Ovary (tissue), 3 donors: ENCODE measurements around the gene CRISP2.

Experiments used
- EP300 ChIP-seq: sonication (generic); formaldehyde crosslinking; IDR thresholded peaks from one replicate; pipeline ENCODE4 v1.6.1; 2017; ENCODE audit warnings: antibody characterized with exemption
- POLR2A ChIP-seq: fragments of 450-650 bp; IDR thresholded peaks from one replicate; pipeline ENCODE4 v1.6.1; 2017; ENCODE audit warnings: antibody characterized with exemption, mild to moderate bottlenecking, moderate library complexity
- TF ChIP-seq, protein P1 (sequence below), 3 donors: fragments of 450-650 bp in 2 of 3; fragments of 200-600 bp in 1 of 3; IDR thresholded peaks; one replicate each; pipeline versions ENCODE4 v1.5.1 to v1.8.0; 2016 to 2022; ENCODE audit warnings: antibody characterized with exemption in 3 of 3, mild to moderate bottlenecking in 1 of 3
- donor health status: DM: no; HTN: no; CAD: no.

DNA sequence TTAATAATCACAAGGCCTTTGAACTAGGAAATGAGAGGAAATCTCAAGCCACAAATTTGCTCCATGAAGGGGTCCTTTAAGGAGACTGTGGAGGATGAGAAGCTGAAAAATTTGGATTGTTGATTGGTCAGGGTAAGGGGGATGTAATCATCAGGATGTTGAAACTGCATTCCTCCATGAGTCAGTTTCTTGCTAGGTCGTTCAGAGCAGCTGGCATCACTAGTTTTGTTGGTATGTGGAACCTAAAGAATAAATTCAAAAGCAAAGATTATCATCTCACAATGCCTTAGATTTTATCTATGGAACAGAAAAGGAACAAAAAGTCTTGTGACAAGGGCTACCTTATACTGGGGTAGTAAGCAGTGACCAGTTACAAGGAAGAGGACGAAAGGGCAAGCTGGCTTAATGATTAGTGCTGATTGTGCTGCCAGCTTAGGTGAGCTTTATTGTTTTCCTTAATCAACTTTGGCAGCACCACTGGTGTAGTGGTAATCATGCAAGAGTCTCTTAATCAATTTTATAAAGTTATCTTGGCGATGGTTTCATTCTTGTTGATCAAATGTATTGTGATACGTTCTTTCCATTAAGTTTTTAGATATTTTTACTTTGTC, 36.6 kb downstream of the CRISP2 start:
- TF ChIP-seq, protein P1, sequence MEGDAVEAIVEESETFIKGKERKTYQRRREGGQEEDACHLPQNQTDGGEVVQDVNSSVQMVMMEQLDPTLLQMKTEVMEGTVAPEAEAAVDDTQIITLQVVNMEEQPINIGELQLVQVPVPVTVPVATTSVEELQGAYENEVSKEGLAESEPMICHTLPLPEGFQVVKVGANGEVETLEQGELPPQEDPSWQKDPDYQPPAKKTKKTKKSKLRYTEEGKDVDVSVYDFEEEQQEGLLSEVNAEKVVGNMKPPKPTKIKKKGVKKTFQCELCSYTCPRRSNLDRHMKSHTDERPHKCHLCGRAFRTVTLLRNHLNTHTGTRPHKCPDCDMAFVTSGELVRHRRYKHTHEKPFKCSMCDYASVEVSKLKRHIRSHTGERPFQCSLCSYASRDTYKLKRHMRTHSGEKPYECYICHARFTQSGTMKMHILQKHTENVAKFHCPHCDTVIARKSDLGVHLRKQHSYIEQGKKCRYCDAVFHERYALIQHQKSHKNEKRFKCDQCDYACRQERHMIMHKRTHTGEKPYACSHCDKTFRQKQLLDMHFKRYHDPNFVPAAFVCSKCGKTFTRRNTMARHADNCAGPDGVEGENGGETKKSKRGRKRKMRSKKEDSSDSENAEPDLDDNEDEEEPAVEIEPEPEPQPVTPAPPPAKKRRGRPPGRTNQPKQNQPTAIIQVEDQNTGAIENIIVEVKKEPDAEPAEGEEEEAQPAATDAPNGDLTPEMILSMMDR (IDR thresholded peaks at IDR 0.05): no peak
- TF ChIP-seq POLR2A: no peak
- TF ChIP-seq EP300: no peak
